GM19351 (cell line): ENCODE results near the gene SLC39A11.
A peak's percentile ranks its signal among the peaks of the same experiment; 100 is the strongest.

Source experiments
- ATAC-seq: cut with Tn5 transposase; IDR thresholded peaks from one replicate; pipeline ENCODE4 v1.9.1; 2021; ENCODE audit warnings: mild to moderate bottlenecking, moderate library complexity; ENCODE audit not compliant: unreplicated experiment

The SLC39A11 gene

DNA sequence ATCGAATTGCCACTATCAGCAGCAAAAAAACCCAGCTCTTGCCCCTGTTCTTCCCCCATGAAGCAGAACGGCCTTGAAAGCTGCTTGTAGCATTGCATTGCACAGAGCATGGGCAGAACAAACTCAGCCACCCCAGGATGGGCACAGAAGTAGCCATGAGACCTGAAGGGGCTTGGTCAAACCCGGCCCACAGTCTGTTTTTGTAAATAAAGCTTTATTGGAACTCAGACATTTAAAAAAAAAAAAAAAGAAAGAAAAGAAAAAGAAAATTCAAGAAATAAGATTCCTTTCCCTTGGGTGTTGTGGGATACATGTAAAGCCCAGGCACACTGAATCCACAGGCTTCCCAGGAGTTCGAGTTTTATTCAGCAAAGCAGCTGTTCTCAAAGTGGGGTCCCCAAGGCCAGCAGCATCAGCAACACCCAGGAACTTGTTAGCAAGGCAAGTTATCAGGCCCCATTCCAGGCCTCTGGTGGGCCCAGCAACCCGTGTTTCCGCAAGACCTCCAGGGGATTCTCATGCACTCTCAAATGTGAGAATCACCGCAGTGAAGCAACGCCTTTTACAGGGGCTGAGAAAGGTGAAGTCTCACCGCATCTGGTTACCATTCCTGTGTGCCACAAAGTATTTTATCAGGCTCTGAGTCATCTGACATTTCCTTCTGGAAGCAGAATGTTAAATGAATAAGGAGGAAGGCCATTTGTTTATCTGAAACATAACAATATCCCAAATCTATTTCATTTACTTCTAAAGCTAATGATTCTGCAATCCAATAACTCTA lies 108.2 kb downstream of the SLC39A11 start:
- no peak for ATAC-seq

DNA sequence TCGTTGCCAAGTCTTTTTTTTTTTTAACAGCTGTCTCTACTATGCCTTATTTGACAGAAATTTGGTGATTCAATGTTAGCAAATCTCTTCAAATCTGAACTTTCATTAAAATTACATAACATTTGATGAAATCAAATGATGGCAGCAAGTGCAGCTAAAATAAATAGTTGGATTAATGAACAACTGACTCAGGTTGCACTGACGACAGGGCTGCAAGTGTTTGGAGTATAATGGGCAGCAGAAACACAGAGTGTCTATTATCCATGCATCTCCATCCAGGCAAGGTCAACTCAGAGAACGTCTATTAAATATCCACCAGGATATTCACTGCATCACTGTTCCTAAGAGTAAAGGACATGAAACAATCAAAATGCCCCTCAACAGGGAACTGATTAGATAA lies 109.8 kb downstream of the SLC39A11 start:
- ATAC-seq = no peak

DNA sequence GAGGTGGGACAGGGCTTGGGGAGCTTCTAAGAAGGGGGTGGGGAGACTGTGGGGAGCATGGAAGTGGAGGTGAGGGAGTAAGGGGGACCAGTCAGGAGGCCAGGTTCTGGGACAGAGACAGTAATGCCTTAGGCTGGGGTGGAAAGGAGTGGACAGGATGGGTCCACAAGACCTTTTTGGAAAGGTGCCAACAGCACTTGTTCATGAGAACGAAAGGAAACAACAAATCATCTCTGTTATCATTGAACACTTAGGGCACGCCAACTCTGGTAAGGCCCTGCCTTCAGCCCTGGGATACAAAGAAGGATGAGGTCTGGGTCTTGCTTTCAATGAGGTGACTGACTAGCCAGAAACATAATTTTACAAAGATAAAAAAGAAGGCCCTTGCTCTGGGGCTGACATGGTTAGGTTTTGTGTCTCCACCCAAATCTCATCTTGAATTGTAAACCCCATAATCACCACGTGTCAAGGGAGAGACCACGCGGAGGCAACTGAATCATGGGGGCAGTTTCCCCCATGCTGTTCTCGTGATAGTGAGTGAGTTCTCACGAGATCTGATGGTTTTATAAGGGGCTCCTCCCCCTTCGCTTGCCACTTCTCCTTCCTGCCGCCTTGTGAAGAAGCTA lies 113.8 kb downstream of the SLC39A11 start:
- no peak for ATAC-seq

DNA sequence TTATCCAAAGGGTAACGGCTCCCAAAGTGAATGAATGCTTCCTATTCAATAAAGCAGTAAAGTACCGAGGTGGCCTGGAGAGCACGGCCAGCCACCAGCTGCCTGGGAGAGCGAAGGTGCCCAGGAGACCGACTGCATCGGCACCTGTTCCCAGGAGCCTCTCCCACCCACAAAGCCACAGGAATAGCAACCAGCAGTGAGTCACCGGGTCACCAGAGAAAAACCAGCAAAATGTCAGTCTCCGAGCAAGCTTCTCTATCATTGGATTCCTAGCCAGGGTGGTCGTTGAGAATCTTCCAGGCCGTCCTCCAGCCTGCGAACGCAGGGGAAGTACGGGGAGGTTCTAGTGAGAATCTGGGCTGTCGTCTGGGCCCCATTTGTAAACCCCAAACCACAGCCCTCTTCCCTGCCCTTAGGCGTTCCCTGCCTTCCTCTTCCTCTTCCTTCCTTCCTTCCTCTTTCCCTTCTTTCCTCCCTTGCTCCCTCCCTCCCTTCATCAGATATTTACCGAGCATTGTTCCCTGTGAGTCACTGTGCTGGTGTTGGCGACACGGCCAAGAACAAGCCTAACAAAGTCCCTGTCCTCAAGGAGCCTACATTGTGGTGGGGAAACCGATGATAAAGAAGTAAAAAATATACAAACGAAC lies 114.6 kb downstream of the SLC39A11 start:
- no peak for ATAC-seq

DNA sequence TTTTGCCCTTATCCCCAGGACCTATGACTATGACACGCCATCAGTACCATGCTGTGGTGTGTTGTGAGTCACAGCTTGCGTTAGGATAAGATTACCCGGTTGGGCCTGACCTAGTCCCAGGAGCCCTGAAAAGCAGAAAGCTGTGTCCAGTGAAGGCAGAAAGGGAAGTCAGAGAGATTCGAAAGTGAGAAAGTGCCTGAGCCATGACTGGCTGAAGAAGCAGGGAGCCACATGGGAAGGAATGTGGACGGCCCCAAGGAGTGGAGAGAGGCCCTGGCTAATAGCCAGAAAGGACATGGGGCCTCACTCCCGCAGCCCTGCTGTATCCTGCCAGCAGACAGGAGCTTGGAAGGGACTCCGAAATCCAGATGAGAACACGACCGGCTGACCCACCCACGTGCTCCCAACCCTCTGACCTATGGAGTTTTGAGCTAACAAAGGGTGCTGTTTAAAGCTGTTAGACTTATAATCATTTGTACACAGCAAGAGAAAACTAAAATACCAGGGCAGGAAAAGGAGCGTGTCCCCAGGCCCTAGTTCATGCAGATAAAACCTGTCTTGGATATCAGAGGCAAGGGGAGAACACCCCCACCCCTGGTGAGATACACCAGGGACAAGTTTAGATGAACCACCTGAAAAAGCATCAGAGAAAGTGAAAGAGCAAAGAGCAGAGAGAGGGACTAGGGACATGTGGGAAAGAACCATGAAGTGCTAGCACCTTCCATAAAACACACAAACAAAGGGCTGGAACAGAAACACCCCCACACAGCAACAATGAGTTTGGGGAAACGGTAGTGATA lies 115.3 kb downstream of the SLC39A11 start:
- ATAC-seq = peak; percentile 73

DNA sequence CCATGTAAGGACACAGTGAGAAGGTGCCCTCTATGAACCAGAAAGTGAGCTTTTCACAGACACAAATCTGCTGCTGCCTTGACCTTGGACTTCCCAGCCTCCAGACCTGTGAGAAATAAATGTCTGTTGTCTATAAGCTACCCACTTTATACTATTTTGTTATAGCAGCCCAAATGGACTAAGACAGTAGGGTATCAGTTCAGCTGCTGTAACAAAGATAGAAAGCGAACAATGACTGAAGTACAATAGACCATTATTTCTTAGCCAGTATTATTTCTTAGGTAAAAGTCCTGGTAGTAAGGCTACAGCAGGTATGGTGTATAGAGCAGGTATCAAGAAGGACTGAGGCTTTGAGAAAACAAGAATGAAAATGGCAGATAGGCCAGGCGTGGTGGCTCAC lies 117.0 kb downstream of the SLC39A11 start:
- ATAC-seq = no peak

DNA sequence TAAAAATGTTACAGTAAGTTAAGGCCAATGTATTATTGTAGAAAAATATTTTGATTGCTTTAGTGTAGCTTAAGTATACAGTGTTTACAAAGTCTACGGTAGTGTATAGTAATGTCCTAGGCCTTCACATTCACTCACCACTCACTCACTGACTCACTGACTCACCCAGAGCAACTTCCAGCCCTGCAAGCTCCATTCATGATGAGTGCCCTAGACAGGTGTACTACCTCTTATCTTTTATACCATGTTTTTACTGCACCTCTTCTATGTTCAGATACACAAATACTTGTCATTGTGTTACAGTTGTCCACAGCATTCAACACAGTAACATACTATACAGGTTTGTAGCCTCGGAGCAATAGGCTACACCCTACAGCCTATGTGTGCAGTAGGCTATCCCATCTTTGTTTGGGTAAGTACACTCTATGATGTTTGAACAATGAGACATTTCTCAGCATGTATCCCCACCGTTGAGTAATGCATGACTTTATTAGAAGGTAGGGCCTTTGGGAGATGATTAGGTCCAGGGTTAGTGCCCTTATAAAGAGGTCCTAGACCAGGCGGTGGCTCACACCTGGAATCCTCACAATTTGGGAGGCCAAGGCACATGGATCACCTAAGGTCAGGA lies 117.8 kb downstream of the SLC39A11 start:
- ATAC-seq = no peak

DNA sequence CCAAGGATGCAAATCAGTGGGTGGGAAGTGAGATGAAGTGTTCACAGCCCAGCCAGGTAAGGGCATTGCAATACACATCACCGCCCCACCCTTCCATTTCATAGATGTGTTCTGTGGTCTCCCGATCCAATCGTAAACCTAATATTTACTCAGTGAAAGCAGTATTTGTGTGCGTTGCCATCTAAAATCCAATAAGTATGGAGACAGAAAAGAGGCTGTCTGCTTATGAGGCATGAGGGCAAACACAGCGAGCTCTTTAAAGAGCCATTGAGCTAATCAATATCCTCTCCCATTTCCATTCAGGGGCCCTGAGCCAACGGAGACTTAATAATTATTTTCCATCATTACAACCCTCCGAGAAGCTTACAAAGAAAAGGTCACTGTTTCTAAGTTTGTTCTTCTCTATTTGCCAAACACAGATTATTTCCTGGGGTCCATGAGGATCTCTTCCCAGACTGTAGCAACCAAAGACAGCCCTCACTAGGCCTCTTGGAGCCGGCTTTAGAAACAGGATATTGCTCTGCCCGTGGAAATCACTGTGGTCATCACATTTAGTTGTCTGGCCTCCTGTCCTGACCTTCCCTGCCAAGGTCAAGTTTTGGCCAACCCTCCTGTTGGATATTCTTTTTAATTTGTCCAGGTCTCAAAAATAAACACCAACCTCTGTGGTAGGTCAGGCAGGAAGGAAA lies 120.1 kb downstream of the SLC39A11 start:
- ATAC-seq = no peak

DNA sequence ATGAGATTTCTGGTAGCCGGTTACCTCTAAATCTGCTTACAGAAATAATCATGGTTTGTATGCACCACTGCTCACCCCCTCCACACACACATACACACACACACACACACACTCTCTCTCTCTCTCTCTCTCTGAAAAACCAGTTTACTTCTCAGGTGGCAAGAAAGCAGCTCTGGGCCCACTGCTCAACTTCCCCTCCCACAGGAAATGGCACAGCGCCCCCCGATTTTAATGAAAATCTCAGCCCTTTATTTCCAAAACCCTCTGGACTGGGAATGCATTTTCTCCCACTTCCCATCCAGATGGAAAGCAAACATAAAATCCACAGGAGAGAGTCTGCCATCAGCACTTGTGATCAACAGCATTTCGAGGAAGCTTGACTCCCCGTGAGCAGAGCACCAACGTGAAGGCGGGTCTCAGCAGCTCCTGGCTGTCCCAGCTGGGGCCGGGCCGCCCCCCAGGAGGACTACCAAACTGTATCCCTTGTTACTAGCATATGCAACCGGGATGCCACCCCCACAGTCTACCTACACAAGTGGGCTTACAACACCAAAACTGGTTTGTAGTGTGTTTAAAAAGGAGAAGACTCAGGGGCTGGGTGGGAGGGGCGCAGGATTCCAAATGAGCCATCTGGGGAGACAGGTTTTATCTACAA lies 121.1 kb downstream of the SLC39A11 start:
- ATAC-seq = no peak

DNA sequence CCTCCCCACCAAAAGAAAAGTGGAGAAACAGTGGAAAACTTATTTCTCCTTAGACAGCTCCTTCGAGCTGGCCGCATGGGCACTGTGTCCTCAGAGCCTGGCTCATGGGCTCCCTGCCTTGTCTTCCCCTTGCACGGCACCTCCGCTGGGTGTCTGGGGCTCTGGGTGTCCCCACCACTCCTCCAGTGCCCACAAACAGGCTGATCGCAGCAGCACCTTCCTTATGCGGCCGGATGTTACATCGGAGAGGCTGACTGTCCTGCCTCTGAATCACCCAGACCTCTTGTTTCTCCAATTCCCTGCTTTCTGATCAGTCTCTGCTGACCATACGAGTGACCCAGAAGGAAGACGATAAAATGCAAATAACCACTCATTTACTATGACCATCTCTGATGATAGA lies 121.7 kb downstream of the SLC39A11 start:
- ATAC-seq = no peak

DNA sequence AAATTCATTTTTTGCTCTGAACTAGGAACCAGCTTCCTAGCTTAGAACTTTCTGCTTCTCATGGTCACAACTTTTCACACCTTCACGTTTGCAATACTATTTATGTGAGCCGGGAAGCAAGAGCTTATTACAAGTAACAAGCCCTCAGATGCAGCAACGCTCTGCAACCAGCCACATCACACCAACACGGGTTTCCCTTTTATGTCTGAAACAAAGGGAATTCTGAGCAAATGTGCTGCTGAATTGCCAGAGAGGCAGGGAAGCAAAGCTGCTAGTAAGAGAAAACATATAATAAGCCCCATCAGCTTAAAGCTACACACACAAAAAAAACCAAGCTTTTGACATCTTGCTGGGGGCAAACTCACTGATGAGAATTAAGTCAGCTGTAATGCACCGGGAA lies 122.2 kb downstream of the SLC39A11 start:
- ATAC-seq = no peak

DNA sequence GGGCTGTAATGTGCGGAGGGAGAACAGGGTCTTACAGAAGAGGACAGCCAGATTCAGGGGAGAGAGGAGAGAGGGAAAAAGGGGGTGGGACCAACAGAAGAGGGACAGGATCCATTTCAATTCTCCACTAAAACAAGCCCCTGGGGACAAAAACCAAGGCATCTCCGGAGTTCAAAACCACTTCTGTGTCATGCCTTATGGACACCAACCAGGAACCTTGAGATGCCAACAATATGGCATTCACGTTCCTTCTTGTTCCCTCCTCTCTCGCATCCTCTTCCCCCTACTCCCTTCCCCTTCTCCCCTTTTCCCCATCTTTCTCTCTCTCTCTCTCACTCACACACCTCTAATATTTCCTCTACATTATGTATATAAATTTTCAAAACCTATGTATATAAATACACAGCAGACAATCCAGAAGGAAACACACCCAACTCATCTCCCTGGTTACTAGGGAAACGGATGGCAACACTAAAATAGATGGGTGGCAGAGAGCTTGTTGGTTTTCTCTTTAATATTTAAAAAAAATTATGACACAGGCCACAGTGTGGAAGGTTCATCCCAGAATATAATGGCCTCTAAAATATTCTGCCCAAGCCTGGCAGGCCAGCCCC lies 123.1 kb downstream of the SLC39A11 start:
- ATAC-seq = no peak

DNA sequence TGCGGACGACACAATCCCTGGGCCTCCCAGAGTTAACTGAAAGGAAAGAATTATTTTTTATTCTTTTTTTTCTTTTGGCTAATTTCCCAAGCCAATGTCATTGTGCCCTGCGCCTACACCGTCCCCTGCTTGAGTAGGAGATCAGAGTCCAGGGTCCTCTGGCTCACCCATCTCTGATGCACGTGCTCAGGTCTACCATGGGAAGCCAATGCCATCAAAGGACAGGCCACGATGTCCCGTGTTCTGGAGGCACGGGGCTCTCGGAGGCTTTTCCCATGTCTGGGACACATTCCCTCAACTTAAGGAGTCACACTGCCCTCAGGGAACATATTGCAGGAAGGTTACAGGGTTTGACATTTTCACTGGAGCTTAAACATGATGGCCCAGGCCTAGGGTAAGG lies 123.7 kb downstream of the SLC39A11 start:
- ATAC-seq = no peak

DNA sequence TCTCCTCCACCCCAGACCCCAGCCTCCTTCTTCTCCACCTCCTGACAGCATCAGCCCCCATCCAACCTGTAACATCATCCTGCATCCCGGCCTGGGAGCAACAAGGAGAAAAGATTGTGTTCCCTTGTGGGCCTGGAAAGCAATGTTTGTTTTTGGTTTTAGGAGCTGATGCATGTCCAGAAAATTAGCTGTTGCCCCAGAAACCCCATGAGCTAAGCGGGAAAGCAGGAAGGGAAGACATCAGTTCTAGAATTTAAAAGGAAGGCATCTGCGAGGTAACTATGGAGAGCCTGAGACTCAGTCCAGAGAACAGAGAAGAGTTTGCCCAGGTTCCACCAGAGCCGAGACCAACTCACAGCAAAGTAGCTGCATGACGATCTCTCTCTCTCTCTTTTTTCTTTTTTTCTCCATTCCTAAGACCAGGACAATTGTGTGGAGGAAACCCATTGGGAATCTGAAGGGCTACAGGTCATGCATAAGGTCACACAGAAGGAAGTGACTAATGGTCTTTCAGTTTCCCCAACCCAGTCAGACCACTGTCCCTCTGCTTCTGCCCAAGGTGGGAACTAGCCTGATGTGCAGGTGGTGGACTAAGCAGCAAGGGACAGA lies 124.4 kb downstream of the SLC39A11 start:
- ATAC-seq = no peak

DNA sequence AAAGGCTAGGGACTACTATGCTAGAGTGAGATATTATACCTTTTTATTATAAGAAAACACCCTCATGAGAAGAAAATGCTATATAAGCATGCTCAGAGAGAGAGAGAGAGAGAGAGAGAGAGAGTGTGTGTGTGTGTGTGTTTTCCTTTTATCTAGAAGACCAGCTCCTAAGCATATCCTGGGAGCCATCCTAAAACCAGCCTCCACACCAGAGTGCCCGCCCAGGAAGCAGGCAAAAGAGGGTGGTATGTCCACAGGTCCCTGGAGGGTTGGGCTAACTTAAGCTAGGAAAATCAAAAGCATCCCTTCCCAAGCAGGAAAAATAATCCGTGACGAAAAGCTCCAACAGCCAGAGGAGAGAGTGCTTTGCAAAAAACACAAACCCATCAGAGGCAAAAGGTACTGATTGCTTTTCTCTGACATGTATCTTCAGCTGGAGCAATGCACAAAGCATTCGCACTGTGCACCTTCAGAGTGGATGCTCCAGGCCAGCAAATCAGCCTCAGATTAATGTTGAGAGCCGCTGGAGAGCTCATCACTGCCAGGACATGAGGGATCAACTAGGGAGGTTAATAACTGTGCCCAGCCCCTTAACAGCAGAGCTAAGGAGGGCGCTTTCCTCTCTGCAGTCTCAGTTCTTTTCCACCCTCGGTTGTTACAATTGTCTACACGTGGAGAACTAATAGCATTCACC lies 125.1 kb downstream of the SLC39A11 start:
- no peak for ATAC-seq

DNA sequence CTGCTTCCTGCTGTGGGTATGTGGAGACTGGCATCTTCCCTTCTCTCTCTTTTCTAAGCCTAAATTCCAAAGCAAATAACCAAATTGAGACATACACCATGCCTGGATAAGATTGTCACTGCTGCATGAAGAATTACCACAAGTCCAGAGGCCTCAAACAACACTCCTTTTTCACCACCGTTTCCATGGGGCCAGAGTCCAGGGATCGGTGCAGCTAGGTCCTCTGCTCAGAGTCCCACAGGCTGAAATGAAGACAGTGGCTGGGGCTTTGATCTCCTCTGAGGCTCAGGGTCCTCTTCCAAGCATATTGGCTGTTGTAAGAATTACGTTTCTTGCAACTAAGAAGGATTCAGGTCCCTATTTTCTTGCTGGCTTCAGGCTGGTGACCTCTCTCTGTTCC lies 130.4 kb downstream of the SLC39A11 start:
- ATAC-seq = no peak

DNA sequence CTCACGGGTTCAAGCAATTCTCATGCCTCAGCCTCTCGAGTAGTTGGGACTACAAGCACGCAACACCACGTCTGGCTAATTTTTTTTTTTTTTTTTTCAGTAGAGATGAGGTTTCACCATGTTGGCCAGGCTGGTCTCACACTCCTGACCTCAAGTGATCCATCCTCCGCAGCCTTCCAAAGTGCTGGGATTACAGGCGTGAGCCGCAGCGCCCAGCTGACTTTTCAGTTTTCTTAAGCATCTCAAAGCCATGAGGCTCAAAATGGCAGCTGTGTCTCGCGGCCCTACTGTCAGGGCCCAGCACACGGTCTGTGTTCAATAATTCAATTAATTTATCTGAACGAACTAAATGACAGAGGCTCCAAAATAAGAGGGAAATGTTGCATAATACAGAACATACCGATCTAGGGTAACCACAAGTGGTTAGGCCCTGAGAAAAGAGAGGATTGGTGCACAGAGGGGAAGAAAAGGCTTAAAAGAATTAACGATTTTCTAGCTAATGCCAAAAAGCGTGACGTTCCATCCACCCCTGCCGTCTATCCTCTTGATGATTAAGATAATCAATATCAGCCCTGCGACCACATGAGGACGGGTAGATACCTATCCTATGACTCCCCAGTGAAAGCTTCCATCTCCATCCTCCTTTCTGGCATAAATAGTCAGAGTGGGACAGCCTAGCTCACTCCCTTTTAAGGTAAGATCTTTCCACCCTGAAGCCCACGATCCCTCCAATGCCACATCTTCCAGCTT lies 136.9 kb downstream of the SLC39A11 start:
- ATAC-seq = no peak

DNA sequence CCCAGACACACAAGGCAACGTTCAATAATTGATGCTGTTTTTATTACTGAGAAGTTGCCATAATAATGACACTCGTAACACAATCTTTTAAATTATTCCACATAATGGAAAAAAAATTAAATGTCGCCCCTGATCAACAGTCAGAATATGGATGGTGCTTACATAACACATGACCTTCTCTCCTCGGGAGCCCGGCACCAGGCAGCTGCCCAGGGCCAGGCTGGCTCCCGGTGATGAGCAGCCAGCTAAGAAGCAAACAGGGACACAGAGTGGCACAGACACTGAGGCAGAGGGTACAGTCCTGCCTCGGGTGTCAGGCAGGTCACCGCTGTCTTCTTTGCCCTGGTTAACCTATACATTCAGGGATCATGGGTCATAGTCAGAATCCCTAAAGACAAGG lies 137.9 kb downstream of the SLC39A11 start:
- no peak for ATAC-seq
